ENCODE data around the gene PLAC8.
"Not testable (repeated sequence)": the region's sequence is repeated elsewhere in the genome, so short reads cannot be mapped to it uniquely, and the experiment has no call there.

Gene PLAC8

GRCh38 chr4:83112231-83112630, 2.3 kb downstream of the PLAC8 start:
- peak; percentile 38 for FAIRE-seq

- FAIRE-seq, result not testable (repeated sequence)
These were observed 2.8 kb downstream of the PLAC8 start for GRCh38 chr4:83111751-83112141.

DNA sequence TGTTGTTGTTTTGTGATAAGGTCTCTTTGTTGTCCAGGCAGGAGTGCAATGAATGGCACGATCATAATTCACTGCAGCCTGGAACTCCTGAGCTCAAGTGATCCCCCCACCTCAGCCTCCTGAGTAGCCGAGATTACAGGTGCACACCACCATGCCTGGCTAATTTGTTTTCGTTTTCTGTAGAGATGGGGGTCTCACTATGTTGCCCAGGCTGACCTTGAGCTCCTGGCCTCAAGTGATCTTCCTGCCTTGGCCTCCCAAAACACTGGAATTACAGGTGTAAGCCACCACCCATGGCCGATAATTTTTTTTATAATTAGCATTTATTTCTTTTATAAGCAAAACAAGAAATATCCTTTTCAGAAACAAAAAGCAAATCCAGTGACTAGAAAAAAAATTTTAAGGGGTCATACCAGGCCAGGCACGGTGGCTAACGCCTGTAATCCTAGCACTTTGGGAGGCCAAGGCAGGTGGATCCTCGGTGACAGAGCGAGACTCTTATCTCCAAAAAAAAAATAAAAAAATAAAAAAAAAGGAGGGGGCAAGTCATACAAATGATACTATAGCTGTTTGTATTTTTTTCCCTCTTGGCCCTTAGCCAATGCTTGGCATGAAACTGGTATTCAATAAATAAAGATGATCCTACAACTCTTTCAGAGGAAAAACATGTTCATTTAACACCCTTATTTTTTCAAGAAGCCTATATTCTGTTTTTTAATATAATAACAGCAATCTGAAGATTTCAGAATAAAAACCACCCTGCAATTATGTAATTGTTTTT, 3.4 kb downstream of the PLAC8 start:
- FAIRE-seq, result peak; percentile 55

DNA sequence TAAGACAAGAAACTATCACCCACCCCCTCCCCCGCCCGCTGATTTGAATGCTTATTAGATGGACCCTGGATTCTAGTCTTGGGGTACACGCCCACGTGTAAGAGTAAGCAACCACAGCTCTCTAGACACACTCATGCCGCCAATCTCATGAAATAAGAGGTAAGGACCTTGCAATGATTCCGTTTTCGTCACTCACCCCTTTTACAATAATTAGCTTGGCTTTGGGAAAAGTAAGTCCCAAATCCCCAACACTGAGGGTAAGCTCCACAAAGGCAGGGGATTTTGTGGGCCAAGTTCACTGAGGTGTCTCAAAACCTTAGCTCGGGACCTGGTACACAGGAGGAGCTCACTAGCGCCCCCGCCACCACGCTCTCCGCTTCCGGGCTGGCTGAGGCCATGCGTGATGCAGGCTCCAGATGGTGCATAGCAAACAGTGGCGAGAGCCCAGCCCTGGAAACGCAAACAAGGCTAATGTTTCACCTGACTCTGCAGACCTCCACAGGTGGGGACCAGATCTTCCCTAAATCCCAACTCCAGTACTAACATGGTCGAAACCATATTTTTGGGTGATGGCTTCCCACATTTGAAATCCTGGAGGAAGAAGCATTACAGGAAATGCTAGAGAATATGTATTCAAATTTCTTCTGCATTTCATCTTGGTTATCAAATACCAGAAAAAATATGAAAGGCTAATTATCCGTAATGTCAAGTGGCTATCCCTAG, 4.1 kb downstream of the PLAC8 start:
- peak; percentile 96 for FAIRE-seq

DNA sequence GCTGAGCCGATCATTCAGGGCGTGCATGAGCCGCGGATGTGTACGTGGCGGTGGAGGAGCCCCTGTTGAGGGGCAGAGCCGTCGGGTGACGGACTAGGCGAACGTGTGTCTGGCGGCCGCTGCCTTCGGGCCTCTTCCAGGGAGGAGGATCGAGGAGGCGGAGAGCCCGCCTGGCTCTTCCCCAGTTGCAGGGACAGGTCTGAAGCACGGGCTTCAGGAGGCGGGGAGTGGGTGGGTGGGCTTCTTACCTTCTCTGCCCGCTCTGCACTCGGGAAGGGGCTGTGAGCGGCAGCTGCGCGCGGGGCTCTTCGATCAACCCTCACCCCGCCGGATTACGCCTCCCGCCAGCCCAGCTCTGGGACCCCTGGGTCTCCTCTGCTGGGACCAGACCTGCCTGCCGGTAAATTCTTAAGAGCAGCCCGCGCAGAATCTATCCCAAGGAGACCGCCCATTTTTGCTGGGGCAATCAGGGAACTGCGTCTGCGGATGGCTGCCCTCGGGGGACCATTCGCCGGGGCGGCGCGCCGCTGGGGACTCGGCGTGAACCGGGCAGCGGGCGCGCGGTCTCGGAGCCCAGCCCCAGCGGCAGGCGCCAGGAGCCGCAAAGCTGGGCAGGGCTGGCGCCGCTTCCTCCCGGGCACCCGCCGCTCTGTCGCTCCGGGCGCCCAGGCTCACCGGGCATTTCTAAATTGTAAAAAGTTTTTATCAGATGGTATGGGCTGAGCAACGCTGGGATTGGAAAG, 4.9 kb downstream of the PLAC8 start:
- FAIRE-seq, result no peak

GRCh38 chr4:83108101-83108861, 6.2 kb downstream of the PLAC8 start:
- FAIRE-seq, result no peak

GRCh38 chr4:83107631-83108030, 6.9 kb downstream of the PLAC8 start:
- no peak for FAIRE-seq

DNA sequence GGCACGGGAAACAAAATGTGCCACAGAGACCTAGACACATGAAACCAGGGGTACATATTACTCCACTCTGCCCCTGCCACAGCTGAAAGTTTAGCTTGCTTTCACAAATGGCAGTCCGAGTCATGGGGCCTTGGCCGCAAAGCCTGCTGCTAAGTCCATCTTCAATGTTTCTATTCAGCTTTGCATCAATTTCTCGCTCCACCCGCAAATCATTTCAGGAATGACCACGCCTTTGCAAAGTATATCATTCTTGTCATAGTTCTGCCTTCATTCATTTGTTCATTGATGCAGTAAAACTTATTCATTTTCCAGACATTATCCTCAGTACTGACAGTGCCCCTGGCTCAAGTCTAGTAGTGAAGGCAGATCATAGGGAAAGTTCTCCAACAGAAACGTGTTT, 9.5 kb downstream of the PLAC8 start:
- no peak for FAIRE-seq

DNA sequence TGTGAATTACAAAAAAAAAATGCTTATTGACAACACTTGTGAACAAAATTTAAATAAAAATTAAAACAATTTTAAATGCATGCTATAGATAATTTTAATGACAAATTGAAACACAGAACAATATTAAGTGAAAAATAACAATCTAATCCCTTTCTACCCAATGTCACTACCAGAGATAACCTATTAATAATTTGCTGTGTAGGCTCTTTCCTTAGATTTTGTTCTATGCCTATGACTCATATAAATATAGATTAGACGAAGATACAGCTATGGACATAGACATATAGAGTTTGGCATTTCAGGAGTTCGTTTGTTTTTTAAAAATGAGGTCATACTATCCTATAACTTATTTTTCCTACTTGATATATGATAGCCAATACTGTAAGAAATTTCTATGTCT, 18.1 kb downstream of the PLAC8 start:
- no peak for FAIRE-seq

DNA sequence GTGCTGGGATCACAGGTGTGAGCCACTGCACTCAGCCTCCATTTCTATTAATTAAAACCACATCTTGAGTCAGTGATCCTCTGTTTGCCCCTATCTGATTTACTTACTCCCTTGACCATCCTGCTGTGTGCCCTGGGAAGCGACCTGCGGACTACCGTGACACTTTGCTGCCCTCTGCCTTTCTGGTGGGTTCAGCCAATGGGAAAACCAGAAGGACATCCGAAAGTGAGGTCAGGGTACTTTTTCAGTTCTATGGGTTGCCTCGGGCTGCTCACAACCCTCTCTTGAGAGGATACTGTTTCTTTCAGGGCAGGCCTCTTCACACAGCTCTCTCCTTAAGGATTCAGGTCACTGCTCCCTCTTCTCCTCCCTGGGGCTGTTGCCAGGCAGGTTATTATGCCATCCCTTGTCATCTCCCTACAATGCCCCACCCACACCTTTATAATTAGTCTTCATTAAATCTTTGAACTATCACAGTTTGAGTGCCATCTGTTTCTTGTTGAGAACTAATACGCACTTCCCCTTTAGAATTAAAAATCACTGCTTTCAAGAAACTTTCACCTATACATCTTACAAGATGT, 21.4 kb downstream of the PLAC8 start:
- no peak for FAIRE-seq

GRCh38 chr4:83089410-83090157, 24.9 kb downstream of the PLAC8 start:
- FAIRE-seq, result no peak

GRCh38 chr4:83084956-83085355, 29.6 kb downstream of the PLAC8 start:
- not testable (repeated sequence) for FAIRE-seq

GRCh38 chr4:83083925-83084475, 30.5 kb downstream of the PLAC8 start:
- no peak for FAIRE-seq

DNA sequence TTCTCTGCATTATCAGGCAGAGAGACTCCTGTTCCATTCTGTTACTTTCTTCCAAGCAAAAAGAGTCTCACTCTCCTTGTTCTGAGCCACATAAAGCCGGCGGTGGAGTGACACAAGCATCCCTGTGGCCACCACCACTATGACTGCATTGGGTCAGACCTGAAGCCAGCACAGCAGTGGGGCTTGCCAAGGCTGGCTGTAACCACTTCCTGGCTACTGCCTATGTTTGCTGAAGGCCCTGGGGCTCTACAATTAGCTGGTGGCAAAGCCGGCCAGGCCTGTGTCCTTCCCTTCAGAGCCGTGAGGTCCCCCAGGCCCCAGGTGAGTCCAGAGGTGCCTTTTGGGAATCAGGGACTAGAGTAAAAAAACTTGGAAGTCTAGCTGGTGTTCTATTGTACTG, 31.8 kb downstream of the PLAC8 start:
- no peak for FAIRE-seq

DNA sequence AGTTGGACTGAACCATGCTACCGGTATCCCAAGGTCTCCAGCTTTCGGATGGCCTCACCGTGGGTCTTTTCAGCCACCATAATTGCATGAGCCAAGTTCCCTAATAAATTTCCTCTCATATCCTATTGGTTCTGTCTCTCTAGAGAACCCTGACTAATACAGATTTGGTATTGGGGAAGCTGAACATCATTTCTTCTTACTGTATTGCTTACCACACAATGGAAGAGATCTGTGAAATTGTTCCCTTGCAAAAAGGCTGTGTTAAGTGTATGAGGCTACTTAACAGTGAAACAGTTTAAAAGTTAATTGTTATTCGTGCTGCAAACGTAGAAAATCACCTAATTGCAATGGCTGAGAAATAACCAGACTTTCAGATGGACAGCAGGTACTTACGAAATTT, 34.0 kb downstream of the PLAC8 start:
- no peak for FAIRE-seq

DNA sequence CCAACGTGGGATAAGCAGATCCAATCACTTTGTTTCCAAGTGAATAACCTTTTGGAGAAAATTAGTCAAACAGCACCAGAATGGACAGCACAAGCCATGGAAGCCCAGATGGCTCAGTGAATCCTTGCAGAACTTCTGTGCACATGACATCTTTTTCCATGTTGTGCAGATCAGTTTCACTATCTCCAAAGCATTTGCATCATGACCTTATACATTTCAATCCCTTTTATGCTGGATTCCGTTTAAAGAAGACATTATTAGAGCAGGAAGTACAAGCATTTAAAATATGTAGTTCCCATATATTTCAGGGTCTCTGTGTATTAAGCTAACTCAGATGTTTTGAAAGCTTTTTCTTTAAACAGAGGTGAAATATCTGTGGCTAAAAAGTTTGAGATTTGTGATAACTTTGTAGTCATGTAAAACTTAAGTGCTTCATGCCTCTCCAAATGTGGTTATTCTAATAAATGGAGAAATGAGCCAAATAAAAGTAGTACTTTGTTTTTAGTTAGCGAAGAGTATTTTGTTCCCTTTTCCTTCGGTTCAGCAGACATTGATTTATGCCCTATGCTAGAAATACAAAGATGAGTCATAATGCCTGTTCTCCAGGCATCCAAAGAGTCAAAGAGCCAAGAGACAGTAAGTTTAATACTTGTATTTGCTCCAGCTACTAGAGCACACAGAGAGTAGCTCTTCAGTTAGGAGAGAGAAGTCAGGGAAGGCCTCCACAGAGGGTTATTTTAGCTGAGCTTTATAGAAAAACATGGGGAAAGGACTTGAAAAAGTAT, 39.0 kb downstream of the PLAC8 start:
- FAIRE-seq, result no peak

GRCh38 chr4:83074783-83075182, 39.7 kb downstream of the PLAC8 start:
- not testable (repeated sequence) for FAIRE-seq

GRCh38 chr4:83074086-83074704, 40.3 kb downstream of the PLAC8 start:
- peak; percentile 94 for FAIRE-seq

GRCh38 chr4:83071116-83071515, 43.4 kb downstream of the PLAC8 start:
- FAIRE-seq, result no peak

- no peak for FAIRE-seq
These were observed 47.4 kb downstream of the PLAC8 start for GRCh38 chr4:83067058-83067639.
